Psoas muscle (tissue), 8 donors: ENCODE data around the gene KIAA0825. TPM values are rescaled to one million over a fixed set of nuclear protein-coding genes. Genes with fewer than 3 reads are reported as not detected.

Source experiments
- ATAC-seq, 4 donors: fragments of 200-7000 bp; cut with Tn5 transposase; one replicate each; pipeline ENCODE4 v1.9.1; 2020; ENCODE audit warnings: moderate library complexity in 3 of 4, mild to moderate bottlenecking in 2 of 4
- DNase-seq, 2 donors: peaks; one replicate each; pipeline ENCODE4 v3.0.0-alpha.2; 2020
- H3K27ac ChIP-seq: fragments of 200-600 bp; one replicate; pipeline ENCODE4 v1.8.0; 2022
- H3K27me3 ChIP-seq, 3 donors: fragments of 200-600 bp in 1 of 3; one replicate each; pipeline versions ENCODE4 v1.6.1 to v1.8.0; 2013 to 2022; ENCODE audit warnings: low read length in 2 of 3, mild to moderate bottlenecking in 2 of 3, moderate library complexity in 1 of 3; ENCODE audit not compliant: insufficient read depth in 3 of 3
- H3K36me3 ChIP-seq, 2 donors: fragments of 200-600 bp in 1 of 2; one replicate each; pipeline versions ENCODE4 v1.6.1 to v1.8.0; 2013 to 2022; ENCODE audit warnings: low read depth in 1 of 2, mild to moderate bottlenecking in 1 of 2, moderate library complexity in 1 of 2; ENCODE audit not compliant: insufficient read depth in 1 of 2
- H3K4me1 ChIP-seq: fragments of 200-600 bp; one replicate; pipeline ENCODE4 v1.8.0; 2022
- H3K4me3 ChIP-seq: fragments of 200-600 bp; one replicate; pipeline ENCODE4 v1.8.0; 2022; ENCODE audit warnings: mild to moderate bottlenecking
- H3K9me3 ChIP-seq: fragments of 200-600 bp; one replicate; pipeline ENCODE4 v1.8.0; 2022
- WGBS, 3 donors: extraction: QIAGEN DNeasy Blood & Tissue Kit; methylation state at CpG; one replicate each; pipeline versions ENCODE4 v1.1.6 to v1.1.7; 2013; 5-methylcytosine and 5-hydroxymethylcytosine counted together
- intact Hi-C, 2 donors: fragments of 100-400 bp; cut with DNase I; formaldehyde crosslinking; loops; one replicate each; pipeline versions ENCODE4 v1.11.0 to v1.14.2; 2022
- polyA plus RNA-seq, 3 donors: library from polyadenylated mRNA; stranded (reverse); fragments of 200-250 nt; gene quantifications; one replicate each; pipeline ENCODE4 v1.2.3, GENCODE V29; 2013
- total RNA-seq, 4 donors: library from RNA; stranded (reverse); fragmentation: NEBNext Ultra II Directional in 2 of 4; extraction: Animal tissue kit (Norgen Biotek cat#: 25700) in 2 of 4; gene quantifications; one replicate each; pipeline versions ENCODE4 v1.2.1 to v1.2.4, GENCODE V29; 2021 to 2023
- TF ChIP-seq, protein P1 (sequence below): fragments of 200-600 bp; IDR thresholded peaks from one replicate; pipeline ENCODE4 v1.8.0; 2022; ENCODE audit warnings: antibody characterized with exemption
- donor health status: healthy with polysubstance abuse.
- donor health status: DM: no; HTN: no; CAD: no; lungs with moderate emphysema.
- donor health status: Bipolar disorder and iron deficiency.
- donor health status: healthy.
- donor health status: DM: yes; HTN: yes; CAD: no.
- donor health status: DM: no; HTN: no; CAD: no.
- donor health status: DM: no; HTN: no; CAD: no.
- donor health status: DM: yes; HTN: yes; CAD: no.

The KIAA0825 gene
- total and polyA plus RNA-seq, 7 donors, result 0.41 to 1.5 (median 1.1) TPM

GRCh38 chr5:94545870-94546625 is 72.4 kb downstream of the KIAA0825 start:
- no peak overlapping the region for H3K27ac ChIP-seq
- ATAC-seq (no peak), DNase-seq (no peak)
- H3K27me3 ChIP-seq, result no peaks in the 10 kb centered on the region
- no peaks in the 10 kb centered on the region for H3K9me3 ChIP-seq
- TF ChIP-seq, protein P1, sequence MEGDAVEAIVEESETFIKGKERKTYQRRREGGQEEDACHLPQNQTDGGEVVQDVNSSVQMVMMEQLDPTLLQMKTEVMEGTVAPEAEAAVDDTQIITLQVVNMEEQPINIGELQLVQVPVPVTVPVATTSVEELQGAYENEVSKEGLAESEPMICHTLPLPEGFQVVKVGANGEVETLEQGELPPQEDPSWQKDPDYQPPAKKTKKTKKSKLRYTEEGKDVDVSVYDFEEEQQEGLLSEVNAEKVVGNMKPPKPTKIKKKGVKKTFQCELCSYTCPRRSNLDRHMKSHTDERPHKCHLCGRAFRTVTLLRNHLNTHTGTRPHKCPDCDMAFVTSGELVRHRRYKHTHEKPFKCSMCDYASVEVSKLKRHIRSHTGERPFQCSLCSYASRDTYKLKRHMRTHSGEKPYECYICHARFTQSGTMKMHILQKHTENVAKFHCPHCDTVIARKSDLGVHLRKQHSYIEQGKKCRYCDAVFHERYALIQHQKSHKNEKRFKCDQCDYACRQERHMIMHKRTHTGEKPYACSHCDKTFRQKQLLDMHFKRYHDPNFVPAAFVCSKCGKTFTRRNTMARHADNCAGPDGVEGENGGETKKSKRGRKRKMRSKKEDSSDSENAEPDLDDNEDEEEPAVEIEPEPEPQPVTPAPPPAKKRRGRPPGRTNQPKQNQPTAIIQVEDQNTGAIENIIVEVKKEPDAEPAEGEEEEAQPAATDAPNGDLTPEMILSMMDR, result no peak
- 90 to 91% (median 91%) methylated on average over 4 of the region's 4 CpGs for WGBS, 3 donors
- intact Hi-C loops, result no loop called here
- no peak overlapping the region for H3K4me3 ChIP-seq
- no peaks in the 10 kb centered on the region for H3K36me3 ChIP-seq
- peaks cover 3% of the 10 kb centered on the region for H3K4me1 ChIP-seq

DNA sequence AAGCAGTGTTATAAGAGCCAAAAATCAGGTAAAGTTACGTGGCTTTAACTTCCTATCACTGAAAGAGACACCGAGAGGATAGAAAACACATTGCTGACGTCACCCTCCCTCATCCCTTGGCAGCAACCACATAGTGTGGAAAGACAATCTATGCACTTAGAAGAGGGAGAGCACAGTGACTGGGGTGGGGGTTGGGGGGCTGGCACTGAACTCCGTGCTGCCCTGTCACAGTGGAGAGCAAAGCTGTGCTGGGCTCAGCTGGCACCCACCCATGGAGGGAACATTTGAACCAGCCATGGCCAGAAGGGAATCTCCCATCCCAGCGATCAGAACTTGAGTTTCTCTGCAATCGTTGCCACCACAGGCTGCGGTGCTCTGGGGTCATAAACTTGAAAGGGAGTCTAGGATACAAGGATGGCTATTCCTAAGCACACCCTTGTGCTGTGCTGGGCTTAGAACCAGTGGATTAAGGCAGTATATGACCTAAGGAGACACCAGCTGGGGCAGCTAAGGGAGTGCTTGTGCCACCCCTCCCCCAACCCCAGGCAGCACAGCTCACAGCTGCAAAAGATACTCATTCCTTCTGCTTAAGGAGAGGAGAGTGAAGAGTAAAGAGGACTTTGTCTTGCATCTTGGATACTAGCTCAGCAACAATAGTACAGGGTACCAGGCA is 73.4 kb downstream of the KIAA0825 start:
- Histone ChIP-seq H3K9me3 (no peaks in the 10 kb centered on the region), H3K4me1 (peaks cover 3% of the 10 kb centered on the region), H3K27me3 (no peaks in the 10 kb centered on the region), H3K4me3 (no peak overlapping the region), H3K36me3 (no peaks in the 10 kb centered on the region), H3K27ac (no peak overlapping the region)
- WGBS, 3 donors, result 61 to 65% (median 63%) methylated on average over 7 of the region's 7 CpGs
- ATAC-seq, result no peak
- TF ChIP-seq, protein P1, result no peak
- no peak for DNase-seq
- intact Hi-C loops, result no loop called here

GRCh38 chr5:94544031-94544650 is 74.3 kb downstream of the KIAA0825 start:
- ATAC-seq (peak in 2 of 4 donors; percentile 74 to 75), DNase-seq (no peak)
- Histone ChIP-seq H3K4me3 (no peak overlapping the region), H3K36me3 (no peaks in the 10 kb centered on the region), H3K9me3 (no peaks in the 10 kb centered on the region), H3K27ac (no peak overlapping the region), H3K4me1 (peaks cover 3% of the 10 kb centered on the region), H3K27me3 (no peaks in the 10 kb centered on the region)
- intact Hi-C loops, result no loop called here
- TF ChIP-seq, protein P1, result no peak
- 41 to 51% (median 50%) methylated on average over 1 of the region's 1 CpG for WGBS, 3 donors

DNA sequence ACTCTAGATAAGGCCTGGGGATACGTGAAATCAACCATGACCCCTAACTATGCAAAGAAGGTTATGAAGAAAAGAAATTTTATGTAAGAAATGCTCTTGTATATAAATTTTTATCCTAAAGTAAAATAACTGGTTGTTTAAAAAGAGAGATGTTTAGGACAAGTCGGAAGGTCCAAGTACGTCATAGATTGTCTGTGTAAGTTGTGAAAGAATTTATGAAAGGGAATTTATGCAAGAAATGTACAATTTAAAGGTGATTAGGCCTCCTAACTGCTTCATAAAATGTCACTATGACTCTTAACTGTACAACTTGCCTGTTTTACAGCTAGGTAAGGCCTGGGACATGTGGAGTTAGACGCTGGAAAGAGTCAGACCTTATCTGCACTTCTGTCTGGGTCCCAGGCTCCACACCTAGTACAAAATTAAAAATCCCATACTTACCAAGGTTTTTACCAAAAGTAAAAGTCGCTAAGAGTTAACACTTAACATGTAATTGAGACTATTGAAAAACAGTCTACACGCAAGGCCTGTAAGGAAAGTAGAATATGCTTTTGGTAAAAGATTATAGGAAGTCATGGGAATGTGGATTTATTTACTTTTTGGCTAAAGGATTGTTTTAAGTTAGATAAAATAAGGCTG is 77.4 kb downstream of the KIAA0825 start:
- Histone ChIP-seq H3K27ac (no peak overlapping the region), H3K4me3 (no peak overlapping the region), H3K9me3 (no peaks in the 10 kb centered on the region), H3K36me3 (no peaks in the 10 kb centered on the region), H3K4me1 (peaks cover 3% of the 10 kb centered on the region), H3K27me3 (peaks cover 0 to 2% (median 0%) of the 10 kb centered on the region in 3 donors)
- TF ChIP-seq, protein P1, result no peak
- no peak for DNase-seq
- intact Hi-C loops, result no loop called here
- 92 to 94% (median 94%) methylated on average over 6 of the region's 6 CpGs for WGBS, 3 donors
- no peak for ATAC-seq
